Gastrocnemius medialis (tissue), 4 donors: ENCODE measurements around the gene CNIH3.

Source experiments
- CTCF ChIP-seq, 5 experiments: fragments of 450-650 bp in 3 of 5; fragments of 200-600 bp in 2 of 5; sonication (generic) in 2 of 5; IDR thresholded peaks in 4 of 5; conservative IDR thresholded peaks in 1 of 5; 1 replicate in 4 of 5; 2 replicates in 1 of 5; pipeline ENCODE4 v1.5.1; 2016 to 2019; ENCODE audit warnings: antibody characterized with exemption in 5 of 5, mild to moderate bottlenecking in 3 of 5, moderate library complexity in 3 of 5
- POLR2A ChIP-seq, 2 donors: fragments of 450-650 bp; IDR thresholded peaks; one replicate each; pipeline ENCODE4 v1.6.1; 2017; ENCODE audit warnings: antibody characterized with exemption in 2 of 2, mild to moderate bottlenecking in 2 of 2, moderate library complexity in 2 of 2

GRCh38 chr1:224640018-224640417 is 23.9 kb downstream of the CNIH3 start:
- TF ChIP-seq CTCF (IDR thresholded peaks at IDR 0.05 in 4 of 5, conservative IDR thresholded peaks at IDR 0.05 in 1 of 5) (no peak), POLR2A (IDR thresholded peaks at IDR 0.05) (no peak)
